ENCODE measurements around the gene ITGA2B. TPM values are rescaled to one million over a fixed set of nuclear protein-coding genes. Genes with fewer than 3 reads are reported as not detected.

Gene ITGA2B
- total and polyA plus RNA-seq, 10 of the 15 experiments (the other 5 are each of a cell fraction or from before 2014, with no cell fraction given) = 0.04 to 0.51 (median 0.21) TPM; not detected in 1

DNA sequence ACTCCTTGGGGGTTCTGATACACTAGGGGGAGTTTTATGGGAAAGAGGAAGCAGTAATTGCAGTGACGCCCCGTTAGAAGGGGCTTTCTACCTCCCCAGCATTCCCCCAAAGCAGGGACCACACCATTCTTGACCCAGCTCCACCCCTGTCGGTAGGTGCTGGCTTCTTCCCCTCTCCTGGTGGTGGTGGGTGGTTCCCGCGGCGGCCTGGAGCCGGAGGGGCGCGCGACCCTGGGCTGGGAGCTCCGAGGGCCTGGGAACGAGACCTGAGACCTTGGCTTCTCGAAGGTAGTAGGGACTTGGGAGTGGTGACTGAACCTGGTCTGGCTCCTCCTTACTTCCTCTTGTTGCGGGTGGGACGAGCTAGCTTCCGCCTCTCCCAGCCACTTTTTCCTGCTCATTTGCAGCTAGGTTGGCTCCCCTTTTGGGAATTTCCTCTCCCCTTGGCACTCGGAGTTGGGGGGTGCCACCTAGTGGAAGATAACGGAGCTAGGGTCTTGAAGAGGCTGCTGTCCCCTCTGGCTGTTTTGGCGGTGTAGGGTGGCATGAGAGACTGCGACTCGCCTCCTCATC lies 43.9 kb downstream of the ITGA2B start (continued):
- TF ChIP-seq, protein P1, sequence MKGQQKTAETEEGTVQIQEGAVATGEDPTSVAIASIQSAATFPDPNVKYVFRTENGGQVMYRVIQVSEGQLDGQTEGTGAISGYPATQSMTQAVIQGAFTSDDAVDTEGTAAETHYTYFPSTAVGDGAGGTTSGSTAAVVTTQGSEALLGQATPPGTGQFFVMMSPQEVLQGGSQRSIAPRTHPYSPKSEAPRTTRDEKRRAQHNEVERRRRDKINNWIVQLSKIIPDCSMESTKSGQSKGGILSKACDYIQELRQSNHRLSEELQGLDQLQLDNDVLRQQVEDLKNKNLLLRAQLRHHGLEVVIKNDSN (IDR thresholded peaks at IDR 0.05; ENCODE audit: borderline replicate concordance, extremely low read length, insufficient read depth, low read depth, low read length) = no peak
- TF ChIP-seq FOXK2 (IDR thresholded peaks at IDR 0.05) (no peak), ZBTB4 (CRISPR knock-in tag; IDR thresholded peaks at IDR 0.05) (no peak), ZNF217 (IDR thresholded peaks at IDR 0.05) (no peak), TARDBP (IDR thresholded peaks at IDR 0.05; ENCODE audit: borderline replicate concordance) (no peak), CBX3 (IDR thresholded peaks at IDR 0.05; ENCODE audit: borderline replicate concordance, low read depth) (no peak), YY1 (IDR thresholded peaks at IDR 0.05; ENCODE audit: low read depth, low read length) (no peak), STAT1 (conservative IDR thresholded peaks at IDR 0.05) (no peak), MTA3 (IDR thresholded peaks at IDR 0.05; ENCODE audit: borderline replicate concordance, low read length) (no peak), ZNF687 (IDR thresholded peaks at IDR 0.05) (no peak), NFYA (IDR thresholded peaks at IDR 0.05; ENCODE audit: borderline replicate concordance, low read depth, low read length) (no peak), ZNF24 (IDR thresholded peaks at IDR 0.05) (no peak), JUND (IDR thresholded peaks at IDR 0.05; ENCODE audit: low read depth, low read length) (no peak), SRF (IDR thresholded peaks at IDR 0.05; ENCODE audit: low read depth in 2 of 2, low read length in 2 of 2) (peak in 1 of 2 experiments; percentile 68; a peak in 1 of 4 replicates), CHD1 (IDR thresholded peaks at IDR 0.05; ENCODE audit: low read depth, low read length) (no peak), SIX5 (IDR thresholded peaks at IDR 0.05; ENCODE audit: low read depth, low read length, severe bottlenecking) (no peak), RCOR1 (conservative IDR thresholded peaks at IDR 0.05; ENCODE audit: low read depth, low read length) (no peak), GATAD2B (conservative IDR thresholded peaks at IDR 0.05; ENCODE audit: low read depth) (peak; percentile 60; the same call in 1 of the 2 replicates), SIN3A (IDR thresholded peaks at IDR 0.05; ENCODE audit: low read depth, low read length) (0 out of 2 replicates have a peak, but pooled peaks have one; percentile 19)
- TF ChIP-seq, protein P2, sequence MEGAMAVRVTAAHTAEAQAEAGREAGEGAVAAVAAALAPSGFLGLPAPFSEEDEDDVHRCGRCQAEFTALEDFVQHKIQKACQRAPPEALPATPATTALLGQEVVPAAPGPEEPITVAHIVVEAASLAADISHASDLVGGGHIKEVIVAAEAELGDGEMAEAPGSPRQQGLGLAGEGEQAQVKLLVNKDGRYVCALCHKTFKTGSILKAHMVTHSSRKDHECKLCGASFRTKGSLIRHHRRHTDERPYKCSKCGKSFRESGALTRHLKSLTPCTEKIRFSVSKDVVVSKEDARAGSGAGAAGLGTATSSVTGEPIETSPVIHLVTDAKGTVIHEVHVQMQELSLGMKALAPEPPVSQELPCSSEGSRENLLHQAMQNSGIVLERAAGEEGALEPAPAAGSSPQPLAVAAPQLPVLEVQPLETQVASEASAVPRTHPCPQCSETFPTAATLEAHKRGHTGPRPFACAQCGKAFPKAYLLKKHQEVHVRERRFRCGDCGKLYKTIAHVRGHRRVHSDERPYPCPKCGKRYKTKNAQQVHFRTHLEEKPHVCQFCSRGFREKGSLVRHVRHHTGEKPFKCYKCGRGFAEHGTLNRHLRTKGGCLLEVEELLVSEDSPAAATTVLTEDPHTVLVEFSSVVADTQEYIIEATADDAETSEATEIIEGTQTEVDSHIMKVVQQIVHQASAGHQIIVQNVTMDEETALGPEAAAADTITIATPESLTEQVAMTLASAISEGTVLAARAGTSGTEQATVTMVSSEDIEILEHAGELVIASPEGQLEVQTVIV (IDR thresholded peaks at IDR 0.05; ENCODE audit: borderline replicate concordance, partially characterized antibody) = no peak

Measured in GM12878 (cell line).